GM19324 (cell line): ENCODE measurements around the gene GRIK3.

Source experiments
- ATAC-seq: cut with Tn5 transposase; IDR thresholded peaks from one replicate; pipeline ENCODE4 v1.9.1; 2021; ENCODE audit warnings: mild to moderate bottlenecking, moderate library complexity; ENCODE audit not compliant: unreplicated experiment, low FRiP score

GRIK3 gene

GRCh38 chr1:36984026-36984425 is 50.3 kb downstream of the GRIK3 start:
- ATAC-seq, result no peak

- ATAC-seq, result no peak
Measured at GRCh38 chr1:36982709-36983108, 51.6 kb downstream of the GRIK3 start.

- no peak for ATAC-seq
Measured at GRCh38 chr1:36981771-36982622, 52.3 kb downstream of the GRIK3 start.

- no peak for ATAC-seq
Measured at GRCh38 chr1:36981126-36981525, 53.2 kb downstream of the GRIK3 start.

- no peak for ATAC-seq
Measured at GRCh38 chr1:36977731-36978406, 56.4 kb downstream of the GRIK3 start.

- ATAC-seq, result no peak
Measured at GRCh38 chr1:36975642-36976041, 58.7 kb downstream of the GRIK3 start.

- no peak for ATAC-seq
Measured at GRCh38 chr1:36973056-36973455, 61.3 kb downstream of the GRIK3 start.

GRCh38 chr1:36971852-36972618 is 62.3 kb downstream of the GRIK3 start:
- ATAC-seq, result no peak

- ATAC-seq, result no peak
Measured at GRCh38 chr1:36968730-36969129, 65.6 kb downstream of the GRIK3 start.

GRCh38 chr1:36966242-36966641 is 68.1 kb downstream of the GRIK3 start:
- no peak for ATAC-seq

GRCh38 chr1:36965275-36966159 is 68.8 kb downstream of the GRIK3 start:
- ATAC-seq, result no peak

GRCh38 chr1:36964830-36965229 is 69.5 kb downstream of the GRIK3 start:
- ATAC-seq, result no peak

GRCh38 chr1:36963006-36963405 is 71.3 kb downstream of the GRIK3 start:
- ATAC-seq, result no peak

- no peak for ATAC-seq
Measured at GRCh38 chr1:36961062-36961615, 73.2 kb downstream of the GRIK3 start.

- no peak for ATAC-seq
Measured at GRCh38 chr1:36956570-36956969, 77.7 kb downstream of the GRIK3 start.

GRCh38 chr1:36955016-36955415 is 79.3 kb downstream of the GRIK3 start:
- ATAC-seq, result no peak

- ATAC-seq, result no peak
Measured at GRCh38 chr1:36953061-36953460, 81.3 kb downstream of the GRIK3 start.

- ATAC-seq, result no peak
Measured at GRCh38 chr1:36951761-36952160, 82.6 kb downstream of the GRIK3 start.

- ATAC-seq, result no peak
Measured at GRCh38 chr1:36951292-36951750, 83.0 kb downstream of the GRIK3 start.
